Left ventricle myocardium superior (tissue), 1 donor: ENCODE data around the gene RAB17. TPM values are rescaled to one million over a fixed set of nuclear protein-coding genes. Genes with fewer than 3 reads are reported as not detected.

Source experiments
- ATAC-seq: fragments of 200-7000 bp; cut with Tn5 transposase; one replicate; pipeline ENCODE4 v1.9.1; 2020; ENCODE audit warnings: mild to moderate bottlenecking, moderate library complexity
- DNase-seq: peaks from one replicate; pipeline ENCODE4 v3.0.0-alpha.2; 2020
- intact Hi-C: fragments of 100-400 bp; cut with micrococcal nuclease; formaldehyde crosslinking; loops from one replicate; pipeline ENCODE4 v1.11.0; 2022
- total RNA-seq: library from RNA; stranded (reverse); fragmentation: NEBNext Ultra II Directional; extraction: Animal tissue kit (Norgen Biotek cat#: 25700); gene quantifications from one replicate; pipeline ENCODE4 v1.2.1, GENCODE V29; 2021
- donor health status: DM: no; HTN: yes; CAD: no; lungs with severe emphysema.

The RAB17 gene
- total RNA-seq, 1 donor from 2014 or later = 3.2 TPM

DNA sequence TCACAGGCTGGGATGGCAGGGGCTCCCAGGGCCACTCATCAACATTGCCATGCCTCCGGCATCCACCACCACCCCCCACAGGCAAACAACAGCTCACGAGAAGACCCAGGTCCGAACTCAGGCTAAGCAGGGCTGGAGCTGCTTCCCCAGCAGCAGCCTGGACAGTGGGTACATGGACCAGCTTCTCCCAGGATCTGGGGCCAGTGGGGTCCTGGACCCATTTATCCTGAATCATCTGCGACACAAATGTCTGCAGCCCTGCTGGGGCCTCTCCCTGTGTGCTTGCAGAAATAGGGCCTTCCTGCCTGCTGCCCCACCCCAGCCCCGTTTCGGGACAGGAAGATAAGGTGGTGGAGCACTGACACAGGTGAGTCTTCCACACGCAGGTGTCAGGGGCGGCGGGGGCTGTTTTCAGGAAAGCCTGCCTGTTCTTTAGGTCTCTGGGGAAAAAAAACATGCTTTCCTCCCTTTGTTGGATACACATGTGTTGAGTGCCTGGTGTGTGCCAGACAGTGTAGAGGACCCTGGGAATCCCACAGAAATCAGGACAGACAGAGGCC is 19.7 kb downstream of the RAB17 start:
- ATAC-seq (no peak), DNase-seq (no peak)
- intact Hi-C loops = loop anchor here (10.0 kb wide), 1 partner anchor 56 kb away; no protein-coding TSS in a partner anchor

DNA sequence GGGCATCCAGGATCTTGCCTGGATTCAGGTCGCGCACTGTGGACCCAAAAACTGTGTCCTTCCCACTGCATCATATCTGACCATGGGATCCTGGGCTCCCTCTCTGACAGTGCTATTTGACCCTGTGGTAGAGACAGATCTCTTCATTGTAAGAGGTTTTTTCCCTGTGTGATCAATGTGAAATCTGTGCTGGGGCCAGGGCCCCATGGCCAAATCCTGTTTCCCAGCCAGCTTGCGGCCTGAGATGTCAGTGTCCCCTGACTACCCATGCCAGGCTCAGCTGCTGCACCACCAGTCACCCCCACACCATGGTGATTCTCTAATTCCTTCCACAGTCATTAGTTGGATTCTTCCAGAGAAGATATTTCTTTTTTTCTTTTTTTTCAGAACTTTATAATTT is 20.6 kb downstream of the RAB17 start:
- intact Hi-C loops = loop anchor here (10.0 kb wide), 1 partner anchor 55 kb away; no protein-coding TSS in a partner anchor
- ATAC-seq (no peak), DNase-seq (no peak)

DNA sequence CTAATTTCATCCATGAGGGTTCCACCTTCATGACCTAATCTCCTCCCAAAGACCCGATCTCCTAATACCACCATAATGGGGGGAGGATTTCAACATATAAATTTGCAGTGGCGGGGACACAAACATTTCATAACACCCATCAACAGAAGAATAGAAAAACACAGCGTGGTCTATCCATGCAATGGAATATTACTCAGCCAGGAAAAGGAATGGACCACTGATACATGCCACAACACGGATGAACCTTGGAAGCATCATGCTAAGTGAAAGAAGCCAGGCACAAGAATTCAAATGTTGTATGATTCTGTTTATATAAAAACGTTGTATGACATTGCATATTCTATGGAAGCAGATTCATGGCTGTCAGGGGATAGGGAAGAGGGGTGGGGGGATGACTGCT is 21.5 kb downstream of the RAB17 start:
- ATAC-seq (no peak), DNase-seq (no peak)
- intact Hi-C loops = no loop called here

DNA sequence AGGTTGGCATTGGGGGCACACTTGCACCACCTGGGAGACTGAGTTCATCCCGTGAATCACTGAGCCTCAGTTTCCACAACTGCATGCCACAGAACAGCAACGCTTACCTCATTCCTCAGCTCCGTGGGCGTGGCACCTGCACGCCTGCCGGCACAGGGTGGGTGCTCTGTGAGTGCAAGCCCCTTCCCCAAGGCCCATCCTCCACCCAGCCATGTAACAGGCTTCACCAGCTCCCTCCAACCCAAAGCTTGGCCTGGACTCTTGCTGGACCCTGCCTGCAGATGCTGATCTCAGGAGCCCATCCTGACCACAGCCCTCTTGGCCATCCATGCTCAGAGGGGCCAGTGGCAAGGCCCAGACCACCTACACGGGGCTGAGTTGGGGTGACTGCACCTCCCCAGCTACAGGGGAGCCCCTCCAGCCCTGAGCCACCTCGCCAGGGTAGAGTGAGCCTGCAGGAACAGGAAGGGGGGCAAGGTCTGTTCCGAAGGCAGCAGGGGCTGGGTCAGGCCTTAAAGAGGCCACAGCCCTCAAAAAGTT is 22.3 kb downstream of the RAB17 start:
- ATAC-seq = no peak
- no peak for DNase-seq
- intact Hi-C loops = no loop called here

DNA sequence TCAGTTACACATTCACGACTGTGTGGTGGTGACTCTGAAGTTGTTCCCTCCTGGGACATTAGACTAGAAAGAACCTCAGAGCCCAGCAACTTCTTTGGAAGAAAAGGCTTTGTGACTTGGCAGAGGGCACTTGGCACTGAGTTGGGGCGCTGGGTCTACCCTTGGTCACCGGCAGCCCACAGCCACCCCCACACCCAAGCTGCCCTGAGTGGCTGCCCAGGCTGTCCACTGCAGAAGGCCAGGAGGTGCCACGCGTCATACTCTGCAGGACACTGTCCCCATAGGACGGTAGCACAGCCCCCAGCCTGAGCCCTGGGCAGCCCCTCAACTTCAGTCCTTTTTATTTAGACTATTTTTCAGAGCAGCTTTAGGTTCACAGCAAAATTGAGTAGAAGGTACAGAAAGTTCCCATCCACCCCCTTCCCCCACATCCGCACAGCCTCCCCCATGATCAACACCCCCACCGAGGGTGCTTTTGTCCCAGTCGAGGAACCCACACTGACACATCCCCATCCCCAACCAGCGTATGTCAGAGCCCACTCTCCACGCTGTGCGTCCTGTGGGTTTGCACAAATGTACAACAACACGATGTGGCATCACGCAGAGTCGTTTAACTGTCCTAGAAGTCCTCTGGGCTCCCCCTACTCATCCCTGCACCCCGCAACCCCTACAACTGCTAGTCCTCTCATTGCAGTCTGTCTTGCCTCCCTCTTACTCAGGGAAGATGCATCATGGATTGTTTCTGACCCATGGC is 23.1 kb downstream of the RAB17 start:
- ATAC-seq (no peak), DNase-seq (no peak)
- intact Hi-C loops = no loop called here

DNA sequence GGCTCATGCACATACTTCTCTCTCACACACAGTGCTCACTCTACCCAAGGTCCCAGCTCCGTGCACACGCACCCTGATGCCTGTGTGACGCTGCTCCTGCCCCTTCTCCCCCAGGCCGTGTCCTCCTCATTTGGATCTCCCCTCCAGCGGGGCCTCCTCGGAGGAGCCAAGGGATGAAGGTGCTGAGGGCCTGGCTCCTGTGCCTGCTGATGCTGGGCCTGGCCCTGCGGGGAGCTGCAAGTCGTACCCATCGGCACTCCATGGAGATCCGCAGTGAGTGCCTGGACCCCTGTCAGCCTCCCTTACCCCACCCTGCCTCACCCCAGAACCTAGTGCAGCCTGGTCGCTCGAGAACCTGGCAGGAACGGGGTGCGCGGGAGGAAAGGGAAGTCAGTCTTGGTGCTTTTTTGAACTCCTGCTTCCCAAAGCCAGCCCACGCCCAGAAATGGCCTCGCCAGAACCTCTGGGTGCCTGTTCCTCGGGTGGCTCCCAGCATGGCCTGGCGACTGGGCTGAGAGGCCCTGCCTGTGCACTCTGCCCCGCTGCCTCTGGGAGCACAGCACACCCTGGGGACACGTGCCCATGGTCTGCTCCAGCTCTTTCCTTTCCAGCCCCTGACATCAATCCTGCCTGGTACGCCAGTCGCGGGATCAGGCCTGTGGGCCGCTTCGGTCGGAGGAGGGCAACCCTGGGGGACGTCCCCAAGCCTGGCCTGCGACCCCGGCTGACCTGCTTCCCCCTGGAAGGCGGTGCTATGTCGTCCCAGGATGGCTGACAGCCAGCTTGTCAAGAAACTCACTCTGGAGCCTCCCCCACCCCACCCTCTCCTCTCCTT is 23.9 kb downstream of the RAB17 start, which contains the start of gene PRLH:
Gene PRLH (plus strand): TSS at position 174 of the 835 bp plus-strand sequence. CDS start 0 bp downstream, at position 174.
- intact Hi-C loops = no loop called here
- DNase-seq = no peak
- no peak for ATAC-seq

DNA sequence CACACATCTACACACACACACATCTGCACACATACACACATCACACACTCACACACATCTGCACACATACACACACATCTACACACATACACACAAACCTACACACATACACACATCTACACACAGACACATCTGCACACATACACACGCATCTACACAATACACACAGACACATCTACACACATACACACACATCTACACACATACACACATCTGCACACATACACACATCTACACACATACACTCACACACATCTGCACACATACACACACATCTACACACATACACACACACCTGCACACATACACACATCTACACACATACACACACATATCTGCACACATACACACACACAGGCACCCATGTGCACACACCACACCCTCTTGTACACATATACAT is 24.6 kb downstream of the RAB17 start:
- intact Hi-C loops = no loop called here
- DNase-seq (no peak), ATAC-seq (no peak)

DNA sequence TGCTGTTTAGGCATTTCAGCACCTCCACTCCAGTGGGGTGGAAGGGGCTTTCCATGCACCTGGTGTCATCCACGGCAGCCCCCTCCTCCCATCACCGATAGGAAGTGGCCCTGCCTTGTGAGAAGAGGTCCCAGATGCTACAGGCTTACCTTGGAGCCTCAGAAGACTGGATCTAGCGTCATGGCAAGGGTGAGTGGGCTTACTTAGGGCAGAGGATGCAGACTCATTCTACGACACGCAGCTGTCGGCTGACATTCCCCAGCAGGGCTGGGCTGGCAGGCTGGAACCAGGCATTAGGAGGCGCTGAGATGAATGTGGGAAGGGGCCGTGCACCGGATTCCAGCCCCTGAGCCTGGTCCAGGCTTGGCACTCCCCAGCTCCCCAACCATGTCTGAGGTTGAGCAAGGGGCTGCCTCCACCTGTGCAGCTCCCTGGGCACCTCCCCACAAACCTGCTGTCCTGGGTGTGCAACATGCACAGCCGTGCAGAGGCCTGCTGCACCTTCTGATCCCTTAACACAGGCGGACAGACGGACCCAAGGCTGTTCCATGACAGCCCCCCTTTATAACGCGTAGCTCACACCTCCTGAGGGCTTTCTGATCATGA is 25.9 kb downstream of the RAB17 start:
- no peak for ATAC-seq
- intact Hi-C loops = no loop called here

DNA sequence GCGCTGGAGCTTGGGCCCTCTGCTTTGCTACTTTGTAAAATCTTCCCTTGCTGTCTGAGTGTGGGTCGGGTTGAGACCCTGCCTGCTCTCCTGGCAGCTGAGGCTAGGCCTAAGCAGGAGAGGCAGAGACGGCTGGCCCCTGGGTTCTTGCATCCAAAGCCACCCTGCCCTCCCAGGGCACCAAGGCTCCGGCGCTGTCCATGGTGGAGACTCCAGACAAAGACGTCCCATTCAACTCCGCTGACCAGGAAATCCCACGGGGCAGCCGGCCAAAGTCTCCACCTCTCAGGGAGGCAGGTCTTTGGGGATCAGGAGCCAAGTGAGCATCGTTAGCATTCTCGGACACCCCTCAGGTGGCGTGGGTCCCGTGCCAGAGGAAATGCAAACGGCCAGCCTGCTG is 26.7 kb downstream of the RAB17 start:
- DNase-seq = no peak
- intact Hi-C loops = no loop called here
- no peak for ATAC-seq

More for the DNA sequence above, 25.9 kb downstream of the RAB17 start:
- no peak for DNase-seq

DNA sequence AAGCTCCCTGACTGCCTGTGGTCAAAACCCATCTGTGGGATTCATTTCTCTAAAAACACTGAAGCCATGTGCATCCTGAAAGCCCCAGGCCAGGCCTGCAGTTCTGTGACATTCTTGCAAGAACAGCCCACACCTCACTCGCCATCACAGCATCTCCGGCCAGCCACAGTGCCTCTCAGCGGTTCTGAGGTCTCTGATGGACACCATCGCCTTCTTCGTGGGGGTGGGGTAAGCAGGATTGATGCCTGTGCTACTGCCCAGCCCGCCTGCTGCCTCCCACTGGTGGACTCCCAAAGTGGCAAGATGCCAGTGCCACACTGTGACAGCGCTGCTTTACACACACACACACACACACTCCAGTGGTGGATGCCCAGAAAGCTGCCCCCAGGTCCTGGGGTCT is 29.3 kb downstream of the RAB17 start:
- ATAC-seq (no peak), DNase-seq (no peak)
- intact Hi-C loops = no loop called here

DNA sequence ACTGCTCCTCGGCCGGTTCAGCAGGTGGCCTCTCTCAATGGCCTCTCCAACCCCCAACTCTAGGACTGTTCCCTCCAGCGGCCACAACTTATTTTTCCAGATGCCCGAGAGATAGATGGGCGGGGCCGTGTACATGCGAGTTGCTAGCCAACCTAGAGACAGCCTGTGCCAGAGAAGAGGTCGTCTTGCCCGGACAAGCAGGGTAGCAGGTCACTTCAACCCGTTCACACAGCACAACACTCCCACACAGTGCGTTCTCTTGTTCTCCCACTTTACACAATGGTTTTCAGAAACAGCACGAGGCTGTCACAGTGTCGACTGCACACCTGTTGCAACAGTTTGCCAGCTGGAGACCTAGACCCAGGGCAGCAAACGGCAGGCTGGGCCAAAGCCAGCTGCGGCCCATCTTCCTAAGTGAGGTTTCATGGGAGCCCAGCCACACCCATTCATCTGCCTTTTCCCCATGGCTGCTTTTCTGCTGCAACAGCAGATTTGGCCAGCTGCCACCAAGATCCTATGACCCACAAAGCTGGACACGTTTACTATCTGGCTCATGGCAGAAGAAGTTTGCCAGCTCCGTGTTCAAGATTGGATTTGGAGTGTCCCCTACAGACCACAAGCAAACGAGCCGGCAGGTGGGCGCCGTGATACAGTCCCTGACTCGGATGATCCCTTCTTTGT is 31.4 kb downstream of the RAB17 start:
- intact Hi-C loops = loop anchor here (10.0 kb wide), 1 partner anchor 444 kb away; no protein-coding TSS in a partner anchor
- peak; percentile 75 for ATAC-seq
- peak; percentile 79 for DNase-seq

DNA sequence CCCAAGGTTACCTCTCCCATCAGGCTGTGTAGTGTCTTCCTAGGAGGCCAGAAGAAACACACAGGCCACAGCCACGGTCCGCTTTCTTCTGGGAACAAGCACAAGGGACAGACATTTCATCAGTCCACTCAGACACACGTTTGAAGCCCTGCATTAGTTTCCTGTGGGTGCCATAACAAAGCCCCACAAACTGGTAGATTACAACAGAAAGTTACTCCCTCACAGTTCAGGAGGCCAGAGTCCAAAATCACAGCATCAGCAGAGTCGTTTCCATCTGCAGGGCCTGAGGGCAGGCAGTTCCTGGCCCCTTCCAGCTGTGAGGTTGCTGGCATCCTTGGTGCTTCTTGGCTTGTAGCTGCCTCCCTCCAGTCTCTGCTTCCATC is 32.9 kb downstream of the RAB17 start:
- intact Hi-C loops = loop anchor here (10.0 kb wide), 1 partner anchor 443 kb away; no protein-coding TSS in a partner anchor
- DNase-seq (no peak), ATAC-seq (no peak)

DNA sequence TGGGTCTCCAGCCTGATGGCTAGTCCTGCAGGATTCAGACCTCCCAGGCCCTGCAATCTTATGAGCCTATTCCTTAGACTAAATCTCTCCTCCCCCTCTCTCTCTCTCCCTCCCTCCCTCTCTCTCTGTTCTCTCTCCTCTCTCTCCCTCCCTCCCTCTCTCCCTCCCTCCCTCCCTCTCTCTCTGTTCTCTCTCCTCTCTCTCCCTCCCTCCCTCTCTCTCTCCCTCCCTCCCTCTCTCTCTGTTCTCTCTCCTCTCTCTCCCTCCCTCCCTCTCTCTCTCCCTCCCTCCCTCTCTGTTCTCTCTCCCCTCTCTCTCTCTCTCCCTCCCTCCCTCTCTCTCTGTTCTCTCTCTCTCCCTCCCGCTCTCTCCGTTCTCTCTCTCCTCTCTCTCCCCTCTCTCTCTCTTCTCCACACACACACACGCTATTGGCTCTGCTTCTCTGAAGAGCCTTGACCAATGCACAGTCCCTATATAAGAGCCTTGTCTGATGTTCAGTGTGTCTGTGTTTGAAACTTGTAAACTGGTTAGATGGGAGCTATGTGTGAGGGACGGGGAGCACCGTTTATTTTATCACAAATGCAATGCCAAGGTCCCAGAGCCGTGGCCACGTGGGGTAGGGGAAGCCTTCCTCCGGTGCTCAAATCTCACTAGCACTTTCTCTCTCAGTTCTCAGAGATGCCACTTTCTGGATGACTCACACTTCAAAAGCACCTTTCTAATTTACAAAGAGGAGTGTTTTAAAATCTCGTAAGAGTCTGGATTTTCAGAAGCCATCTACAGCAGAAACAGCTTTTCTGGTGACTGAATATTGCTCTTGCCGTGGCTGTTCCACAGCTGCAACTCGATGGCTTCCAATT is 33.5 kb downstream of the RAB17 start:
- no peak for ATAC-seq
- no peak for DNase-seq
- intact Hi-C loops = loop anchor here (10.0 kb wide), 1 partner anchor 442 kb away; no protein-coding TSS in a partner anchor

DNA sequence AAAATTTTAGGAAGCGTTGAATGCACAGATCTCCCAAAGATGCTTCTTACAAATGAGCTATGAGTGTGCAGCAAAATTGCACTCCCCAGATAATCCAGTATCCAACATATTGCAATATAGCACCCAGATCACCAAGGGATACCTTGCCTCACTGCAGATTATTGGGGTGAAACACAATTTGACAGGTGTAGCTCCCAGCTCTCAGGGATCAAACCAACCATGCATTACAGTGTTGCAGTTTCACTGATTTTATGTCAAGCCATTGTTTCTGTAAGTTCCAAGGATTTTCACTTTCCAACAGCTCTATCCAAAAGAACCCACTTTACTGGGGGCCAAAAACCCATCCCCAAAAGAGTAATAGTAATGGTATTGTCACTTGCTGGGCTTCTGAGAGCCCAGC is 35.0 kb downstream of the RAB17 start:
- intact Hi-C loops = loop anchor here (10.0 kb wide), 1 partner anchor 441 kb away; no protein-coding TSS in a partner anchor

DNA sequence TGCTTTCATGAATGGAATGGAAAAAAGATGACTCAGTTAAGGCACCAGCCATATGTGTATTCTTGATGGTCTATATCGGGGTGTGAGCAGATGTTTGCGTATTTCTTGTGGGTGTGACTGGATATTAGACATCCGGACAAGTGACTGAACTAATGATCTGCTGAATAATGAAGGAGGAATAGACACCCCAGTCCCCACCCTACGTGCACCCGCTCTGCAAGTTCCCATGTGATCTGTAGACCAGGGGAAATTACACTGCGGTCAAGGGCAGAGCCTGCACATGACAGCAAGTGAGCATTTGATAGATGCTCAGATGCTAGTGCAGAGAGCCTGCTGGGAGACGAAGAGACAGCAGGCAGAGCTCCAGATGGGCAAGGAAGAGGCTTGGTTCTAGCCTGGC is 36.6 kb downstream of the RAB17 start:
- intact Hi-C loops = loop anchor here (10.0 kb wide), 1 partner anchor 439 kb away; no protein-coding TSS in a partner anchor
- DNase-seq (no peak), ATAC-seq (no peak)

More for the DNA sequence above, 35.0 kb downstream of the RAB17 start:
- no peak for ATAC-seq
- DNase-seq = no peak

DNA sequence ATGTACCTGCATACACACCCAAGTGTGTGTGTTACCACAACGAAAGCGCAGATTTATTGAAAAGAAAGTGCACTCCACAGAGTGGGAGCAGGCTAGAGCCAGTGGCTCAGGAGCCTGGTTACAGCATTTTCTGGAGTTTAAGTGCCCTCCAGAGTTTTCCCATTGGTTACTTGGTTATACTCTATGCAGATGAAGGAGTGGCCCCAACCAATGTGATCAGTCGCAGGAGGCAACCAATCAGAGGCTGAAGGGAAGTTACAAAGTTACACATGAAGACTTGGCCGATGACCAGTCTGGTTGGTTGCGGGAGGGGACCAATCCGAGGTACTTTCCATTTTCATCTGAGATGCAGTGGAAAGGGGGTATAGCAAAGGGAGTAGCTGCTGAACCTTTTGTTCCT is 37.6 kb downstream of the RAB17 start:
- intact Hi-C loops = loop anchor here (10.0 kb wide), 1 partner anchor 438 kb away; no protein-coding TSS in a partner anchor
- no peak for ATAC-seq
- DNase-seq = no peak

DNA sequence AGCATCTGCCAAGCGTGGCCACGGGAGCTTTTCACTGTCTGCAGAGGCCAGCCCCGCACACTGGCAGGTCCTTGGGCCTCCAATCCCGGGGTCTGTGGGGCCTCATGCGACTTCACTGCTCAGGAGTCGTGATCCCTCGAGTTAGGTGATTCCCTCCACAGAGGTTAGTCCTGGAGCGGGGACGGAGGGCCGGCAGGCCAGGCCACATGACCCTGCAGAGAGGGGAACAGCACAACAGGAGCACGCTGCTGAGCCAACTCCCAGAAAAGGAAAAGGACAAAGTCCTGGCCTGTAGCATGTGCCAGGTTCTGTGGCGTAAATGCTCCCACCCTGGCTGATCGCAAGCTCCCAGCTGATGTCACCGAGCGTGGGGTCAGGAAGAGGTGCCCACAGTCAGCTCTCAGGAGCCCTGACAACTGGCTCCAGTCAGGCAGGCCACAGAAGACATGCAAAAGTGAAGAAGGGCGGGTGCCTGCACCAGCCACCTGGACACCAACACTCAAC is 39.4 kb downstream of the RAB17 start:
- DNase-seq (no peak), ATAC-seq (no peak)
- intact Hi-C loops = loop anchor here (10.0 kb wide), 1 partner anchor 436 kb away; no protein-coding TSS in a partner anchor
